GM18517 (cell line): ENCODE measurements around the gene KRT15.
"Not testable (repeated sequence)": the region's sequence is repeated elsewhere in the genome, so short reads cannot be mapped to it uniquely, and the experiment has no call there.

Source experiments
- ATAC-seq: cut with Tn5 transposase; IDR thresholded peaks from one replicate; pipeline ENCODE4 v1.9.1; 2021; ENCODE audit warnings: mild to moderate bottlenecking, moderate library complexity; ENCODE audit not compliant: unreplicated experiment

KRT15 gene

GRCh38 chr17:41544935-41545334 is 26.2 kb upstream of the KRT15 start:
- ATAC-seq, result no peak

- no peak for ATAC-seq
Measured at GRCh38 chr17:41544491-41544892, 25.8 kb upstream of the KRT15 start.

GRCh38 chr17:41542786-41543185 is 24.1 kb upstream of the KRT15 start:
- not testable (repeated sequence) for ATAC-seq

GRCh38 chr17:41542357-41542756 is 23.7 kb upstream of the KRT15 start:
- no peak for ATAC-seq

GRCh38 chr17:41540921-41541625 is 22.4 kb upstream of the KRT15 start:
- no peak for ATAC-seq

GRCh38 chr17:41539979-41540701 is 21.4 kb upstream of the KRT15 start:
- ATAC-seq, result no peak

GRCh38 chr17:41539071-41539492 is 20.4 kb upstream of the KRT15 start:
- no peak for ATAC-seq

- no peak for ATAC-seq
Measured at GRCh38 chr17:41538565-41538991, 19.9 kb upstream of the KRT15 start.

- no peak for ATAC-seq
Measured at GRCh38 chr17:41537990-41538389, 19.3 kb upstream of the KRT15 start.

GRCh38 chr17:41537614-41537954 is 18.9 kb upstream of the KRT15 start:
- ATAC-seq, result no peak

GRCh38 chr17:41536741-41537613 is 18.3 kb upstream of the KRT15 start:
- ATAC-seq, result no peak

GRCh38 chr17:41535764-41536481 is 17.2 kb upstream of the KRT15 start:
- no peak for ATAC-seq

GRCh38 chr17:41534899-41535546 is 16.3 kb upstream of the KRT15 start:
- ATAC-seq, result no peak

GRCh38 chr17:41533613-41534012 is 14.9 kb upstream of the KRT15 start:
- no peak for ATAC-seq

GRCh38 chr17:41532947-41533570 is 14.4 kb upstream of the KRT15 start:
- no peak for ATAC-seq

GRCh38 chr17:41531993-41532392 is 13.3 kb upstream of the KRT15 start:
- no peak for ATAC-seq

- no peak for ATAC-seq
Measured at GRCh38 chr17:41530062-41531048, 11.7 kb upstream of the KRT15 start.

GRCh38 chr17:41529491-41529915 is 10.8 kb upstream of the KRT15 start:
- ATAC-seq, result no peak

GRCh38 chr17:41528959-41529353 is 10.3 kb upstream of the KRT15 start:
- ATAC-seq, result no peak
